ENCODE data around the gene THEM5. TPM values are rescaled to one million over a fixed set of nuclear protein-coding genes. Genes with fewer than 3 reads are reported as not detected.
A peak's percentile ranks its signal among the peaks of the same experiment; 100 is the strongest.

Gene THEM5
- total RNA-seq, 4 donors from 2014 or later, result not detected

DNA sequence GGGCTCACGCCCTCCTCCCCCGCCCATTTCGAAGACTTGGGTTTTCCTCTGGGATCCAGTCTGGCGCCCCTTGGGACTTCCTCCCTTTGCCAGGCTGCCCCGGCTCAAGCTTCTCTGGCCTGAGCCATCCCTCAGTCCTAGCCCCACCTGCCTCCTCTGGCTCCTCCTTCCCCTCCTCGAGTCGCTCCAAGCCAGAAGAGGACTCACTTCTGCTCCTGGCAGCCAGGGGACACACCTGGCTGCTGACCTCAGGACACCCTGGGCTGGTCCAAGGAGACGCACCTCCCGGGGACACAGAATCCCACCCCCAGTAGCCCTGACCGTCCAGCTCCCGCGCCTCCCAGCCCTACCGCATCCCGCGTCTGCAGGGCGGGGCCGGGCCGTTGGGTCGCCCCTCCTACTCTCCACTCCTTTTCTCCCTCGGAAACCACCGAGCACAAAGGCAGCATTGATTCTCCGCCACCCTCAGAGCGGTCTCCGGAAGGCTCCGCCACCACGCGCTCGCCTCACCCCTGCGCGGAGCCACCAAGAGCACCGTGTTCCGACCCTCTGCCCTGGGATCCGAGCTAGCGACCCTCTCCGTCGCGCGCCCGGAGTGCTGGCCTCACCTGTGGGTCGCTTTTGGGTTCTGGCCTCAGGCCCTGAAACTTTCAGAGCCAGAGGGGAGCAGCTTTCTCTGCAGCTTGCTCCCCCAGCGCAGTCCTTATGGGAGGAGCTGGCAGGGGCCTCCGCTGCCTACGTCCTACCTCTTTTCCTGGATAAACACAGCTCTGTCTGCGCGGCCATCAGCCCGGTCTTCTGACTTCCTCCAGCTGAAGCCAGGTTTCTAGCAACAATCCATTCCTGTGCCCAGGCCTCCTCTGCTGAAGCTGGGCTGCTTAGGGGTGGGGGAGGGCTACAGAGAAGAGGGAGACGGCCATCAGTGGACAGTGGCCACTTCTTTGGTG is 13.8 kb downstream of the THEM5 start, which contains the start of gene C2CD4D:
Gene C2CD4D, minus strand, starts transcription at position 364 of the 947 bp plus-strand sequence. CDS start 831 bp downstream, outside the sequence.
- peak in 1 of 2 donors; percentile 82 for TF ChIP-seq POLR2A (IDR thresholded peaks at IDR 0.05)
- TF ChIP-seq, protein P1, sequence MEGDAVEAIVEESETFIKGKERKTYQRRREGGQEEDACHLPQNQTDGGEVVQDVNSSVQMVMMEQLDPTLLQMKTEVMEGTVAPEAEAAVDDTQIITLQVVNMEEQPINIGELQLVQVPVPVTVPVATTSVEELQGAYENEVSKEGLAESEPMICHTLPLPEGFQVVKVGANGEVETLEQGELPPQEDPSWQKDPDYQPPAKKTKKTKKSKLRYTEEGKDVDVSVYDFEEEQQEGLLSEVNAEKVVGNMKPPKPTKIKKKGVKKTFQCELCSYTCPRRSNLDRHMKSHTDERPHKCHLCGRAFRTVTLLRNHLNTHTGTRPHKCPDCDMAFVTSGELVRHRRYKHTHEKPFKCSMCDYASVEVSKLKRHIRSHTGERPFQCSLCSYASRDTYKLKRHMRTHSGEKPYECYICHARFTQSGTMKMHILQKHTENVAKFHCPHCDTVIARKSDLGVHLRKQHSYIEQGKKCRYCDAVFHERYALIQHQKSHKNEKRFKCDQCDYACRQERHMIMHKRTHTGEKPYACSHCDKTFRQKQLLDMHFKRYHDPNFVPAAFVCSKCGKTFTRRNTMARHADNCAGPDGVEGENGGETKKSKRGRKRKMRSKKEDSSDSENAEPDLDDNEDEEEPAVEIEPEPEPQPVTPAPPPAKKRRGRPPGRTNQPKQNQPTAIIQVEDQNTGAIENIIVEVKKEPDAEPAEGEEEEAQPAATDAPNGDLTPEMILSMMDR (IDR thresholded peaks at IDR 0.05), result peak in 3 of 6 experiments; percentile 19 to 48 (median 27)
- 3 to 7% methylated on average over 20 to 33 of the region's 47 CpGs for WGBS, 2 donors
- peak within 1 kb of the TSS; percentile 79 to 95 (median 89) for H3K27ac ChIP-seq
- H3K4me3 ChIP-seq (replicated peaks in 1 of 3), result peak within 1 kb of the TSS; percentile 7 to 32 (median 27)
- intact Hi-C loops (cut with DNase I), result loop anchor here (10.0 kb wide), 2 partner anchors 105 to 305 kb away; no protein-coding TSS in a partner anchor
- peak; percentile 81 to 82 for DNase-seq
- no peaks in the 10 kb centered on the region for H3K27me3 ChIP-seq
- no peaks in the 10 kb centered on the region for H3K9me3 ChIP-seq
- no peaks in the 10 kb centered on the region for H3K36me3 ChIP-seq
- peaks cover 23 to 47% of the 10 kb centered on the region in 2 donors for H3K4me1 ChIP-seq

GRCh38 chr1:151839082-151839412 is 14.5 kb downstream of the THEM5 start:
- H3K4me3 ChIP-seq (replicated peaks in 1 of 3), result no peak overlapping the region
- H3K4me1 ChIP-seq, result peaks cover 23 to 47% of the 10 kb centered on the region in 2 donors
- no peaks in the 10 kb centered on the region for H3K27me3 ChIP-seq
- H3K27ac ChIP-seq, result peak overlapping the region in 2 of 3 donors; percentile 89 to 95
- H3K9me3 ChIP-seq, result no peaks in the 10 kb centered on the region
- no peak for TF ChIP-seq POLR2A (IDR thresholded peaks at IDR 0.05)
- TF ChIP-seq, protein P1 (IDR thresholded peaks at IDR 0.05), result no peak
- intact Hi-C loops (cut with DNase I), result loop anchor here (10.0 kb wide), 2 partner anchors 104 to 304 kb away; no protein-coding TSS in a partner anchor
- no peak for DNase-seq
- H3K36me3 ChIP-seq, result no peaks in the 10 kb centered on the region
- WGBS, 2 donors, result 32 to 46% methylated on average over 16 of the region's 16 CpGs

GRCh38 chr1:151838222-151839081 is 15.1 kb downstream of the THEM5 start:
- Histone ChIP-seq H3K9me3 (no peaks in the 10 kb centered on the region), H3K4me3 (replicated peaks in 1 of 3) (peak overlapping the region in 1 of 3 donors; percentile 8), H3K27ac (no peak overlapping the region), H3K4me1 (peaks cover 23 to 50% of the 10 kb centered on the region in 2 donors), H3K36me3 (no peaks in the 10 kb centered on the region), H3K27me3 (no peaks in the 10 kb centered on the region)
- no peak for TF ChIP-seq POLR2A (IDR thresholded peaks at IDR 0.05)
- TF ChIP-seq, protein P1 (IDR thresholded peaks at IDR 0.05), result no peak
- peak in 1 of 2 donors; percentile 10 for DNase-seq
- intact Hi-C loops (cut with DNase I), result loop anchor here (10.0 kb wide), 2 partner anchors 104 to 304 kb away; no protein-coding TSS in a partner anchor
- 34 to 48% methylated on average over 14 to 27 of the region's 117 CpGs for WGBS, 2 donors

DNA sequence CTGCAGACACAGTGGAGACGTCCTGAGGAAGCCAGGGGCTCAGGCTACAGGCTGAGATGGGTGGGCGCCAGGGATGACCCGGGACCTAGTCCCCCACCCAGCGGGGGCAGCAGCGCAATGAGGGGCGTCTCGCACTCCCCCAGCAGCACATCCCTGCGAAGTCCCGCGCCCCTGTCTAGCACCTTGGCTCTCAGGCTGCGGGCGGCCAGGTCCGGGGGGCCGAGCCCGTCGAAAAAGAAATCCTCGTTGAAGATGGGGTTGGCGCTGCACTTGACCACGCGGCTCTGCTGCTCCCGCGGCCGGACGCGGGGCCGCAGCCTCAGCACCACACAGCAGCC is 15.7 kb downstream of the THEM5 start:
- Histone ChIP-seq H3K4me3 (replicated peaks in 1 of 3) (no peak overlapping the region), H3K36me3 (no peaks in the 10 kb centered on the region), H3K27ac (peak overlapping the region in 2 of 3 donors; percentile 61 to 68), H3K27me3 (no peaks in the 10 kb centered on the region), H3K4me1 (peaks cover 27 to 56% of the 10 kb centered on the region in 2 donors), H3K9me3 (no peaks in the 10 kb centered on the region)
- no peak for DNase-seq
- intact Hi-C loops (cut with DNase I), result loop anchor here (10.0 kb wide), 2 partner anchors 103 to 303 kb away; no protein-coding TSS in a partner anchor
- no peak for TF ChIP-seq POLR2A (IDR thresholded peaks at IDR 0.05)
- TF ChIP-seq, protein P1 (IDR thresholded peaks at IDR 0.05), result no peak
- WGBS, 2 donors, result 41 to 49% methylated on average over 5 to 10 of the region's 26 CpGs
